HEK293 (cell line): ENCODE results near the gene AVEN.

Experiments
- HOXD13 ChIP-seq: sonication (generic); formaldehyde crosslinking; IDR thresholded peaks from 2 replicates; pipeline ENCODE4 v1.8.0; 2022; ENCODE audit warnings: missing genetic modification reagents, borderline replicate concordance
- MZF1 ChIP-seq: fragments of 450-650 bp; formaldehyde crosslinking; IDR thresholded peaks from 2 replicates; pipeline ENCODE4 v1.5.1; 2017; ENCODE audit warnings: missing biosample characterization, missing genetic modification characterization, borderline replicate concordance
- YY1 ChIP-seq: fragments of 450-650 bp; formaldehyde crosslinking; IDR thresholded peaks from 2 replicates; pipeline ENCODE4 v1.5.1; 2018; ENCODE audit warnings: missing biosample characterization, missing genetic modification characterization
- ZBTB8A ChIP-seq: fragments of 450-650 bp; formaldehyde crosslinking; IDR thresholded peaks from 2 replicates; pipeline ENCODE4 v1.5.1; 2016; ENCODE audit warnings: missing biosample characterization, missing genetic modification characterization
- ZNF10 ChIP-seq: fragments of 450-650 bp; formaldehyde crosslinking; IDR thresholded peaks from 2 replicates; pipeline ENCODE4 v1.5.1; 2017; ENCODE audit warnings: missing biosample characterization, missing genetic modification characterization
- ZNF146 ChIP-seq: fragments of 450-650 bp; formaldehyde crosslinking; IDR thresholded peaks from 2 replicates; pipeline ENCODE4 v1.5.1; 2016; ENCODE audit warnings: missing biosample characterization, missing genetic modification characterization
- ZNF416 ChIP-seq: fragments of 450-650 bp; formaldehyde crosslinking; IDR thresholded peaks from 2 replicates; pipeline ENCODE4 v1.5.1; 2016; ENCODE audit warnings: missing biosample characterization, missing genetic modification characterization
- ZNF561 ChIP-seq: fragments of 450-650 bp; IDR thresholded peaks from 2 replicates; pipeline ENCODE4 v1.5.1; 2018; ENCODE audit warnings: missing biosample characterization, missing genetic modification characterization, borderline replicate concordance
- ZNF623 ChIP-seq: fragments of 450-650 bp; formaldehyde crosslinking; IDR thresholded peaks from 2 replicates; pipeline ENCODE4 v1.5.1; 2016; ENCODE audit warnings: missing biosample characterization, missing genetic modification characterization
- ZNF654 ChIP-seq: fragments of 450-650 bp; formaldehyde crosslinking; IDR thresholded peaks from 2 replicates; pipeline ENCODE4 v1.5.1; 2016; ENCODE audit warnings: low read depth, missing biosample characterization, missing genetic modification characterization
- TF ChIP-seq, protein P1 (sequence below): fragments of 450-650 bp; formaldehyde crosslinking; IDR thresholded peaks from 2 replicates; pipeline ENCODE4 v1.5.1; 2016; ENCODE audit warnings: missing biosample characterization, missing genetic modification characterization
- TF ChIP-seq, protein P2 (sequence below): fragments of 450-650 bp; formaldehyde crosslinking; IDR thresholded peaks from 2 replicates; pipeline ENCODE4 v1.5.1; 2016; ENCODE audit warnings: missing biosample characterization, missing genetic modification characterization
- TF ChIP-seq, protein P3 (sequence below): fragments of 450-650 bp; formaldehyde crosslinking; IDR thresholded peaks from 2 replicates; pipeline ENCODE4 v1.5.1; 2016; ENCODE audit warnings: missing biosample characterization, missing genetic modification characterization
- TF ChIP-seq, protein P4 (sequence below): sonication (generic); formaldehyde crosslinking; IDR thresholded peaks from 2 replicates; pipeline ENCODE4 v1.8.1; 2022; ENCODE audit warnings: mild to moderate bottlenecking, moderate library complexity, missing genetic modification reagents

DNA sequence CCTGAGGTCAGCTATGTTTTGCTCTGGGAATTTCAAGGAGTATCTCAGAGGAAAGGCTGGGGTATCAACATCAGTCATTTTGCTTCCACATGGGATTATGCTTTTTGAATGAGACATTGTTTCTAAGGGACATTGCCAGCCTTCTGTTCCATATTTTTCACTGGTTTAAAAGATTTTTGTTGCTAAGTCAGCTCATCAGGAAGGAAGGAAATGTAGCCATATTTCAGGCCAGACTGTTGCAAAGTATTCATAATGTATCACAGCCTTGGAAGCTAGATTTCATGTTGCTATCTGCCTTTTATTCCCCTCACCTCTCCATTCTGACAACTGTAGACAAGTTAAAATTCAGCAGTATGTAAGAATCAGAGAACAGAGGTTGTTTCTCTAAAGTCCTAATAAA lies 131.7 kb downstream of the AVEN start:
- no peak for TF ChIP-seq ZNF561 (tag by site-specific recombination)
- TF ChIP-seq ZNF623 (tag by site-specific recombination), result no peak
- TF ChIP-seq ZNF416 (tag by site-specific recombination), result no peak
- TF ChIP-seq, protein P1, sequence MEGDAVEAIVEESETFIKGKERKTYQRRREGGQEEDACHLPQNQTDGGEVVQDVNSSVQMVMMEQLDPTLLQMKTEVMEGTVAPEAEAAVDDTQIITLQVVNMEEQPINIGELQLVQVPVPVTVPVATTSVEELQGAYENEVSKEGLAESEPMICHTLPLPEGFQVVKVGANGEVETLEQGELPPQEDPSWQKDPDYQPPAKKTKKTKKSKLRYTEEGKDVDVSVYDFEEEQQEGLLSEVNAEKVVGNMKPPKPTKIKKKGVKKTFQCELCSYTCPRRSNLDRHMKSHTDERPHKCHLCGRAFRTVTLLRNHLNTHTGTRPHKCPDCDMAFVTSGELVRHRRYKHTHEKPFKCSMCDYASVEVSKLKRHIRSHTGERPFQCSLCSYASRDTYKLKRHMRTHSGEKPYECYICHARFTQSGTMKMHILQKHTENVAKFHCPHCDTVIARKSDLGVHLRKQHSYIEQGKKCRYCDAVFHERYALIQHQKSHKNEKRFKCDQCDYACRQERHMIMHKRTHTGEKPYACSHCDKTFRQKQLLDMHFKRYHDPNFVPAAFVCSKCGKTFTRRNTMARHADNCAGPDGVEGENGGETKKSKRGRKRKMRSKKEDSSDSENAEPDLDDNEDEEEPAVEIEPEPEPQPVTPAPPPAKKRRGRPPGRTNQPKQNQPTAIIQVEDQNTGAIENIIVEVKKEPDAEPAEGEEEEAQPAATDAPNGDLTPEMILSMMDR (tag by site-specific recombination), result no peak
- TF ChIP-seq, protein P2, sequence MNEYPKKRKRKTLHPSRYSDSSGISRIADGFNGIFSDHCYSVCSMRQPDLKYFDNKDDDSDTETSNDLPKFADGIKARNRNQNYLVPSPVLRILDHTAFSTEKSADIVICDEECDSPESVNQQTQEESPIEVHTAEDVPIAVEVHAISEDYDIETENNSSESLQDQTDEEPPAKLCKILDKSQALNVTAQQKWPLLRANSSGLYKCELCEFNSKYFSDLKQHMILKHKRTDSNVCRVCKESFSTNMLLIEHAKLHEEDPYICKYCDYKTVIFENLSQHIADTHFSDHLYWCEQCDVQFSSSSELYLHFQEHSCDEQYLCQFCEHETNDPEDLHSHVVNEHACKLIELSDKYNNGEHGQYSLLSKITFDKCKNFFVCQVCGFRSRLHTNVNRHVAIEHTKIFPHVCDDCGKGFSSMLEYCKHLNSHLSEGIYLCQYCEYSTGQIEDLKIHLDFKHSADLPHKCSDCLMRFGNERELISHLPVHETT (tag by site-specific recombination), result no peak
- no peak for TF ChIP-seq MZF1 (tag by site-specific recombination)
- TF ChIP-seq ZBTB8A, result no peak
- no peak for TF ChIP-seq YY1
- no peak for TF ChIP-seq HOXD13 (CRISPR knock-in tag)
- TF ChIP-seq ZNF146, result no peak
- TF ChIP-seq ZNF10 (tag by site-specific recombination), result no peak
- no peak for TF ChIP-seq ZNF654 (tag by site-specific recombination)
- TF ChIP-seq, protein P3, sequence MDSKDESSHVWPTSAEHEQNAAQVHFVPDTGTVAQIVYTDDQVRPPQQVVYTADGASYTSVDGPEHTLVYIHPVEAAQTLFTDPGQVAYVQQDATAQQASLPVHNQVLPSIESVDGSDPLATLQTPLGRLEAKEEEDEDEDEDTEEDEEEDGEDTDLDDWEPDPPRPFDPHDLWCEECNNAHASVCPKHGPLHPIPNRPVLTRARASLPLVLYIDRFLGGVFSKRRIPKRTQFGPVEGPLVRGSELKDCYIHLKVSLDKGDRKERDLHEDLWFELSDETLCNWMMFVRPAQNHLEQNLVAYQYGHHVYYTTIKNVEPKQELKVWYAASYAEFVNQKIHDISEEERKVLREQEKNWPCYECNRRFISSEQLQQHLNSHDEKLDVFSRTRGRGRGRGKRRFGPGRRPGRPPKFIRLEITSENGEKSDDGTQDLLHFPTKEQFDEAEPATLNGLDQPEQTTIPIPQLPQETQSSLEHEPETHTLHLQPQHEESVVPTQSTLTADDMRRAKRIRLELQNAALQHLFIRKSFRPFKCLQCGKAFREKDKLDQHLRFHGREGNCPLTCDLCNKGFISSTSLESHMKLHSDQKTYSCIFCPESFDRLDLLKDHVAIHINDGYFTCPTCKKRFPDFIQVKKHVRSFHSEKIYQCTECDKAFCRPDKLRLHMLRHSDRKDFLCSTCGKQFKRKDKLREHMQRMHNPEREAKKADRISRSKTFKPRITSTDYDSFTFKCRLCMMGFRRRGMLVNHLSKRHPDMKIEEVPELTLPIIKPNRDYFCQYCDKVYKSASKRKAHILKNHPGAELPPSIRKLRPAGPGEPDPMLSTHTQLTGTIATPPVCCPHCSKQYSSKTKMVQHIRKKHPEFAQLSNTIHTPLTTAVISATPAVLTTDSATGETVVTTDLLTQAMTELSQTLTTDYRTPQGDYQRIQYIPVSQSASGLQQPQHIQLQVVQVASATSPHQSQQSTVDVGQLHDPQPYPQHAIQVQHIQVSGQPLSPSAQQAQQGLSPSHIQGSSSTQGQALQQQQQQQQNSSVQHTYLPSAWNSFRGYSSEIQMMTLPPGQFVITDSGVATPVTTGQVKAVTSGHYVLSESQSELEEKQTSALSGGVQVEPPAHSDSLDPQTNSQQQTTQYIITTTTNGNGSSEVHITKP, result no peak
- TF ChIP-seq, protein P4, sequence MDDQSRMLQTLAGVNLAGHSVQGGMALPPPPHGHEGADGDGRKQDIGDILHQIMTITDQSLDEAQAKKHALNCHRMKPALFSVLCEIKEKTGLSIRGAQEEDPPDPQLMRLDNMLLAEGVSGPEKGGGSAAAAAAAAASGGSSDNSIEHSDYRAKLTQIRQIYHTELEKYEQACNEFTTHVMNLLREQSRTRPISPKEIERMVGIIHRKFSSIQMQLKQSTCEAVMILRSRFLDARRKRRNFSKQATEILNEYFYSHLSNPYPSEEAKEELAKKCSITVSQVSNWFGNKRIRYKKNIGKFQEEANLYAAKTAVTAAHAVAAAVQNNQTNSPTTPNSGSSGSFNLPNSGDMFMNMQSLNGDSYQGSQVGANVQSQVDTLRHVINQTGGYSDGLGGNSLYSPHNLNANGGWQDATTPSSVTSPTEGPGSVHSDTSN (CRISPR knock-in tag), result no peak
